Trophoblast cell (in vitro differentiated cells and primary cell): ENCODE data around the gene GALNT7.

Experiments
- DNase-seq, 2 donors: peaks; one replicate each; pipeline ENCODE4 v3.0.0-alpha.2; 2016
- H2AFZ ChIP-seq: 2 replicates; pipeline ENCODE4 v1.6.1; 2013; ENCODE audit warnings: low read length, moderate library complexity, mild to moderate bottlenecking; ENCODE audit not compliant: insufficient read depth, poor library complexity
- H2AK5ac ChIP-seq: 2 replicates; pipeline ENCODE4 v1.6.1; 2013; ENCODE audit warnings: mild to moderate bottlenecking, low read length
- H2BK120ac ChIP-seq: 2 replicates; pipeline ENCODE4 v1.6.1; 2013; ENCODE audit warnings: low read length, mild to moderate bottlenecking, moderate library complexity; ENCODE audit not compliant: insufficient read depth, poor library complexity
- H2BK12ac ChIP-seq: 2 replicates; pipeline ENCODE4 v1.6.1; 2013; ENCODE audit warnings: mild to moderate bottlenecking, low read length, moderate library complexity
- H2BK5ac ChIP-seq: 2 replicates; pipeline ENCODE4 v1.6.1; 2013; ENCODE audit warnings: low read length, low read depth, moderate library complexity, mild to moderate bottlenecking; ENCODE audit not compliant: poor library complexity
- H3K14ac ChIP-seq: 2 replicates; pipeline ENCODE4 v1.6.1; 2013; ENCODE audit warnings: mild to moderate bottlenecking, low read length
- H3K18ac ChIP-seq: 2 replicates; pipeline ENCODE4 v1.6.1; 2013; ENCODE audit warnings: mild to moderate bottlenecking, low read length
- H3K23ac ChIP-seq: 2 replicates; pipeline ENCODE4 v1.6.1; 2013; ENCODE audit warnings: low read length
- H3K27ac ChIP-seq: 2 replicates; pipeline ENCODE4 v1.5.1; 2013; ENCODE audit warnings: low read depth, mild to moderate bottlenecking, inconsistent platforms, low read length, moderate library complexity
- H3K27me3 ChIP-seq: 2 replicates; pipeline ENCODE4 v1.6.1; 2013; ENCODE audit warnings: inconsistent platforms, mild to moderate bottlenecking, low read length, moderate library complexity; ENCODE audit not compliant: insufficient read depth
- H3K36me3 ChIP-seq, 2 experiments: 1 replicate in 1 of 2; 2 replicates in 1 of 2; pipeline ENCODE4 v1.6.1; 2013; ENCODE audit warnings: low read length in 2 of 2, mild to moderate bottlenecking in 2 of 2, moderate library complexity in 1 of 2; ENCODE audit not compliant: insufficient read depth in 2 of 2, control insufficient read depth in 1 of 2
- H3K4ac ChIP-seq: 2 replicates; pipeline ENCODE4 v1.6.1; 2013; ENCODE audit warnings: low read depth, mild to moderate bottlenecking, low read length, moderate library complexity
- H3K4me1 ChIP-seq, 2 experiments: 1 replicate in 1 of 2; 2 replicates in 1 of 2; pipeline ENCODE4 v1.6.1; 2013; ENCODE audit warnings: low read length in 2 of 2, mild to moderate bottlenecking in 2 of 2, moderate library complexity in 1 of 2; ENCODE audit not compliant: insufficient read depth in 2 of 2, control insufficient read depth in 1 of 2
- H3K4me2 ChIP-seq: 2 replicates; pipeline ENCODE4 v1.6.1; 2013; ENCODE audit warnings: inconsistent platforms, mild to moderate bottlenecking, low read length, moderate library complexity
- H3K4me3 ChIP-seq: 2 replicates; pipeline ENCODE4 v1.5.1; 2013; ENCODE audit warnings: mild to moderate bottlenecking, low read depth, low read length, inconsistent platforms
- H3K79me1 ChIP-seq: one replicate; pipeline ENCODE4 v1.6.1; 2013; ENCODE audit warnings: low read length
- H3K79me2 ChIP-seq: 2 replicates; pipeline ENCODE4 v1.6.1; 2013; ENCODE audit warnings: low read length, mild to moderate bottlenecking; ENCODE audit not compliant: control insufficient read depth, insufficient read depth, poor library complexity
- H3K9ac ChIP-seq: 2 replicates; pipeline ENCODE4 v1.6.1; 2013; ENCODE audit warnings: mild to moderate bottlenecking, low read length
- H3K9me3 ChIP-seq: 2 replicates; pipeline ENCODE4 v1.6.1; 2013; ENCODE audit warnings: low read depth, mild to moderate bottlenecking, control low read depth, inconsistent platforms, low read length; ENCODE audit not compliant: insufficient read depth
- H4K12ac ChIP-seq: 2 replicates; pipeline ENCODE4 v1.6.1; 2013; ENCODE audit warnings: low read depth, mild to moderate bottlenecking, low read length, moderate library complexity
- H4K8ac ChIP-seq: 2 replicates; pipeline ENCODE4 v1.6.1; 2013; ENCODE audit warnings: low read depth, mild to moderate bottlenecking, low read length, moderate library complexity
- H4K91ac ChIP-seq: one replicate; pipeline ENCODE4 v1.6.1; 2013; ENCODE audit warnings: low read depth, mild to moderate bottlenecking, low read length, moderate library complexity
- WGBS: extraction: QIAGEN DNeasy Blood & Tissue Kit; methylation state at CpG from one replicate; pipeline ENCODE4 v1.1.7; 2013; ENCODE audit warnings: missing lambda C conversion rate; ENCODE audit not compliant: insufficient read length, insufficient coverage; ENCODE audit errors: extremely low coverage; 5-methylcytosine and 5-hydroxymethylcytosine counted together

GALNT7 gene

DNA sequence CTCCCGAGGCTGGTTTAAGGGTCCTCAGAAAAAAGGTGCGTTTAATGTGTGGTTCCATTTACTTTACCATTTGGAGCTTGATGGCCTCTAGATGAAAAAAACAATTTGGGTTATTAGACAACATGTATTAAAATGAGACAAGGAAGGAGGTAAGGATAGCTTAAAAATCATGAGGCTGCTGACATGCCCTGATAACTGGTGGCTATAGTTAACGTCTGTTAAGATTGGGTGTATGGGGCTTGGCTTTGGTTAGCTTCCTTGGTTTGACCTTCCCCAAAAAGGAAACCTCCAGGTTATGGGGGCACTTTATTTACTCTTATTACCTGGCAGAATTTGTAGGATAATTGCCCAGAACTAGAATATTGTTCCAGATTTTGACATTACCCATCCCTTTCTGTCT is 114.0 kb downstream of the GALNT7 start:
- no peak for DNase-seq
- no peak overlapping the region for H3K4me3 ChIP-seq
- no peak overlapping the region for H3K4me2 ChIP-seq
- no peaks in the 10 kb centered on the region for H3K79me2 ChIP-seq
- peaks cover 2 to 6% of the 10 kb centered on the region in 2 experiments for H3K36me3 ChIP-seq
- H3K4ac ChIP-seq, result no peak overlapping the region
- H3K79me1 ChIP-seq, result no peaks in the 10 kb centered on the region
- H3K9ac ChIP-seq, result no peak overlapping the region
- H2AK5ac ChIP-seq, result no peak overlapping the region
- no peak overlapping the region for H3K14ac ChIP-seq
- no peaks in the 10 kb centered on the region for H3K27me3 ChIP-seq
- no peak overlapping the region for H4K8ac ChIP-seq
- H3K23ac ChIP-seq, result no peak overlapping the region
- H3K9me3 ChIP-seq, result peaks cover 4% of the 10 kb centered on the region
- H2AFZ ChIP-seq, result no peak overlapping the region
- H2BK5ac ChIP-seq, result no peak overlapping the region
- H2BK120ac ChIP-seq, result no peak overlapping the region
- H2BK12ac ChIP-seq, result no peak overlapping the region
- no peak overlapping the region for H3K18ac ChIP-seq
- no CpG with 5 or more reads among the region's 3 CpGs for WGBS
- no peak overlapping the region for H3K27ac ChIP-seq
- no peak overlapping the region for H4K91ac ChIP-seq
- no peak overlapping the region for H4K12ac ChIP-seq
- no peaks in the 10 kb centered on the region for H3K4me1 ChIP-seq

DNA sequence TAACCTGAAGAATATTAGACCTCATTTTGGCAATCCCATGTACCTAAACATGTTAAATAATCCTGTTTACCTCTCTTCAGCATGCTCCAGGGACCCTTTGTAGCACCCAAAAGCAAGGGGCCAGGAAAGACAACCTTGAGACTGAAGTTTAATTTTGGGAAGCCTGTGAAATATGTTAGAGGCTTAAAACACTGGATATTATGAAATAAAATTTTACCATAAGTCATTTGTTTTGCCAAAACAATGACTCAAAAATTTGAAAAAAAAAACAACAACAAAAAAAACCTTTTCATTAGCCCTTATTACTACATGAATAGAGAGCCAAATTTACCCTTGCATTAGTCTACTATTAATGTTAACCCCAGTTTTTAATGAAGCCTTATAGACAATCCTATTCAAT is 115.9 kb downstream of the GALNT7 start:
- Histone ChIP-seq H2AK5ac (no peak overlapping the region), H3K36me3 (peaks cover 2 to 6% of the 10 kb centered on the region in 2 experiments), H4K12ac (no peak overlapping the region), H2BK120ac (no peak overlapping the region), H3K4me2 (no peak overlapping the region), H3K4me3 (no peak overlapping the region), H2BK12ac (no peak overlapping the region), H3K4ac (no peak overlapping the region), H3K9me3 (peaks cover 4% of the 10 kb centered on the region), H4K91ac (no peak overlapping the region), H3K4me1 (peaks cover 0 to 5% of the 10 kb centered on the region in 2 experiments), H3K9ac (no peak overlapping the region), H3K79me2 (no peaks in the 10 kb centered on the region), H2AFZ (no peak overlapping the region), H2BK5ac (no peak overlapping the region), H4K8ac (no peak overlapping the region), H3K14ac (no peak overlapping the region), H3K27ac (no peak overlapping the region), H3K79me1 (no peaks in the 10 kb centered on the region), H3K18ac (no peak overlapping the region), H3K27me3 (no peaks in the 10 kb centered on the region), H3K23ac (no peak overlapping the region)
- DNase-seq, result no peak

DNA sequence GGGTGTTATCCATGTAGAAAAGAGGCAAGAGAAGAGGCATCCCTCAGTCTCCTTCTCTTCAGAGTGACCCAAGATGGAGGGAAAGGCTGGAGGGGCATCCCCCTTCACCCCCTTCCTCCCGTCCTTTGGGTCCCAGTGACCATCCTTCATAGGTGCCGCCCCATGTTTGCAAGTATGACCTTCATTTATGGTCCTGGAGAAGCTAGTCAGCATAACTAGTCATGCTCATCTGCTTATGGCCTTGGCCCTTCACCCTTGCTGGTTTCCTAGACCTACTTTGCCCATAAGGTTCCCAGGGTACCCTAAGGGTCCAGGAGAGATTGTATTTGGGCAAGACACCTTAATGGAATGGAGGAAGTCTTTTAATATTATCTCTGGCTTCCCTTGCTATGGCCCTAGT is 118.9 kb downstream of the GALNT7 start:
- peaks cover 0 to 6% of the 10 kb centered on the region in 2 experiments for H3K4me1 ChIP-seq
- no peak overlapping the region for H3K14ac ChIP-seq
- no CpG with 5 or more reads among the region's 2 CpGs for WGBS
- no peak overlapping the region for H3K18ac ChIP-seq
- H3K79me1 ChIP-seq, result no peaks in the 10 kb centered on the region
- no peak overlapping the region for H2BK5ac ChIP-seq
- DNase-seq, result no peak
- no peak overlapping the region for H3K4me3 ChIP-seq
- H2AFZ ChIP-seq, result no peak overlapping the region
- H3K27me3 ChIP-seq, result no peaks in the 10 kb centered on the region
- no peak overlapping the region for H2BK120ac ChIP-seq
- no peak overlapping the region for H3K9ac ChIP-seq
- H3K9me3 ChIP-seq, result peaks cover 4% of the 10 kb centered on the region
- H2BK12ac ChIP-seq, result no peak overlapping the region
- H3K27ac ChIP-seq, result no peak overlapping the region
- no peak overlapping the region for H4K91ac ChIP-seq
- no peak overlapping the region for H4K8ac ChIP-seq
- H3K23ac ChIP-seq, result no peak overlapping the region
- no peaks in the 10 kb centered on the region for H3K79me2 ChIP-seq
- no peak overlapping the region for H3K4ac ChIP-seq
- H3K4me2 ChIP-seq, result no peak overlapping the region
- H3K36me3 ChIP-seq, result peaks cover 0 to 6% of the 10 kb centered on the region in 2 experiments
- H4K12ac ChIP-seq, result no peak overlapping the region
- no peak overlapping the region for H2AK5ac ChIP-seq

GRCh38 chr4:173288296-173288695 is 119.7 kb downstream of the GALNT7 start:
- H3K79me1 ChIP-seq, result no peaks in the 10 kb centered on the region
- H2BK12ac ChIP-seq, result no peak overlapping the region
- peaks cover 4% of the 10 kb centered on the region for H3K9me3 ChIP-seq
- no peak overlapping the region for H2BK120ac ChIP-seq
- H3K18ac ChIP-seq, result no peak overlapping the region
- no peak overlapping the region for H4K12ac ChIP-seq
- H3K36me3 ChIP-seq, result peaks cover 0 to 6% of the 10 kb centered on the region in 2 experiments
- peaks cover 0 to 6% of the 10 kb centered on the region in 2 experiments for H3K4me1 ChIP-seq
- H2BK5ac ChIP-seq, result no peak overlapping the region
- DNase-seq, result peak; percentile 84 to 98
- no peak overlapping the region for H3K4ac ChIP-seq
- no peak overlapping the region for H3K14ac ChIP-seq
- WGBS, result no CpG with 5 or more reads among the region's 4 CpGs
- H3K9ac ChIP-seq, result no peak overlapping the region
- no peak overlapping the region for H3K4me3 ChIP-seq
- H3K23ac ChIP-seq, result no peak overlapping the region
- H4K91ac ChIP-seq, result no peak overlapping the region
- no peak overlapping the region for H2AK5ac ChIP-seq
- H3K4me2 ChIP-seq, result no peak overlapping the region
- H3K27me3 ChIP-seq, result no peaks in the 10 kb centered on the region
- no peaks in the 10 kb centered on the region for H3K79me2 ChIP-seq
- no peak overlapping the region for H3K27ac ChIP-seq
- no peak overlapping the region for H4K8ac ChIP-seq
- H2AFZ ChIP-seq, result no peak overlapping the region
